Cerebellar nuclear complex (tissue), 1 donor: ENCODE data around the gene MEIS3.

Experiments used
- DNase-seq, 2 experiments: peaks; one replicate each; lab custom pipeline; 2025; lab: John Stamatoyannopoulos, UW

The MEIS3 gene

DNA sequence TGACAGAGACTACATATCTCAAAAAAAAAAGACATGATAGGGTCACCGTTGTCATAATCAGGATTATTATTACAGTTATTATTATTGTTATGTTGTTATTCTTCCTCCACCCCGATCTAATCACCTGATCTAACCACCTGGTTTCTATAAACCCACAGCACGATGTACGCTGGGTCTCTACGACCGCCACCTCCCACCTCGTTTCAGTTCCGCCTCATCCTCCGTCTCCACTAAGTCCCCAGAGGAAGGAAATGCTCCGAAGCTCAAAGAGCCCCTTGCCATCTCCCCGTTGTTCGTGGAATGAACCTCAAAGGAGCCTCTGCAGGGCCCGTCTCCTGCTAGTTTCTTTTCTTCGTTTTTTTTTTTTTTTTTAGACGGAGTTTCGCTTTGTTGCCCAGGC is 15.9 kb upstream of the MEIS3 start:
- no peak for DNase-seq

DNA sequence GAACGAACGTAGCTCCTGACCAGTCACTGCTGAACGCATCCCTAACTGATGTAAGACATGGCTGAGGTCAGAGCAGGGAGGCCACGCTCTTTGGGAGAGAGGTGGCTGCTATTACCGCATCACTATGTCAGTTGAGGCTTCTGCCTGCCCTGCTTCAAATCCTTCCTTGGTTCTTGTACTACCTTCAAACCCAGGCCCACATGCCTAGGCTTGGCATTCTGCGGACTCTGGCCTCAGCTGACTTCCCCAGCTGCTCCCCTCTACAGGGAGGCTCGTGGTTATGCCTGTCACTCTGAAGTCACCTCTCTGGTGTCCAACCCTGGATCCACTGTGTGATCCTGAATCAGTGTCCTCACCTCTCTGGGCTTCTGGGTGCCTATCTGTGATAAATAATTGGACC is 14.8 kb upstream of the MEIS3 start:
- DNase-seq = no peak

DNA sequence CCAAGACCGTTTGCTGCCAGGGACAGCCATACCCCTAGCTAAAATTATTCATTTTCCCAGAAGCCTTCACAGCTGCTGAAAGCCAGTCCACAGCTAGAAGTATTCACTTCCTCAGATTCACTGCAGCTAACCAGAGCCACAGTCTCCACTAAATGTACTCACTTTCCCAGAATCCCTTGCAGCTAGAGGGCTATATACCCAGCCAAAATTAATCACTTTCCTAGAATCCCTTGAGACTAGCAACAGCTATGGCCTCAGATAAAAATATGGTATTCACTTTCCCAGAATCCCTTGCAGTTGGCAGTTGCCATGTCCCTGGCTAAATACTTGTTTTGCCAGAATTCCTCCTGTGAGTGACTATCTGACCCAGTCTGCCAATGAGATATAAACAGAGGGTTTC is 13.8 kb upstream of the MEIS3 start:
- DNase-seq = no peak

DNA sequence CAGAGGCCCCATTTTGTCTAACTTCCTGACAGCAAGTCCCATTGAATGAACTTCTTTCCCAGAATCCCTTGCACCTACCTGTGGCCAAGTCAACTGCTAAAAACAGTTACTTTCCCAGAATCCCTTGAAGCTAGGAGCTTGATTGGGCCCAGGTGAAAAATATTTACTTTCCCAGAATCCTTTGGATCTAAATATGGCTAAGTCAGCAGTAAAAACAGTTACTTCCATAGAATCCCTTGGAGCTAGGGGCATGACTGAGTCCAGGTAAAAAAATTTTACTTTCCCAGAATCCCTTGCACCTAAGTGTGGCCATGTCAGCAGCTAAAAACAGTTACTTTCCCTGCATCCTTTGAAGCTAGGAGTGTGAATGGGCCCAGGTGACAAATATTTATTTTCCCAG is 13.2 kb upstream of the MEIS3 start:
- DNase-seq = no peak

DNA sequence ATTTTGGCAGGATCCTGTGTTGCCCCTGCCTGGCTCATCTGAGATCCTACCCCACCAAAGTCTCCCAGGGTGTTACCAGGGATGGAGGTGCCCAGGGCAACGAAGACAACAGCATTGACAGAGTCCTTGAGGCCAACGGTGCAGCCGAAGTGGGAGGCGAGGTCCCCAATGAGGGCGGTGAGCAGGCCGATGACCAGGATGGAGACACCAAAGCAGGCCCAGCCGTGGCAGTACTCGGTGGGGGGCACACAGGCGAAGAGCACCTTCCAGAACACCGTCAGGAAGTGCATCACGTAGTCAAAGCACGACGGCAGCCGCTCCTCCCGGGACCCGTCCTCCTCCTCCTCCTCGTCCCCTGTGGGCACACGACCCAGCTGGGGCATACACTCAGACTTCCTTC is 12.8 kb upstream of the MEIS3 start:
- no peak for DNase-seq

DNA sequence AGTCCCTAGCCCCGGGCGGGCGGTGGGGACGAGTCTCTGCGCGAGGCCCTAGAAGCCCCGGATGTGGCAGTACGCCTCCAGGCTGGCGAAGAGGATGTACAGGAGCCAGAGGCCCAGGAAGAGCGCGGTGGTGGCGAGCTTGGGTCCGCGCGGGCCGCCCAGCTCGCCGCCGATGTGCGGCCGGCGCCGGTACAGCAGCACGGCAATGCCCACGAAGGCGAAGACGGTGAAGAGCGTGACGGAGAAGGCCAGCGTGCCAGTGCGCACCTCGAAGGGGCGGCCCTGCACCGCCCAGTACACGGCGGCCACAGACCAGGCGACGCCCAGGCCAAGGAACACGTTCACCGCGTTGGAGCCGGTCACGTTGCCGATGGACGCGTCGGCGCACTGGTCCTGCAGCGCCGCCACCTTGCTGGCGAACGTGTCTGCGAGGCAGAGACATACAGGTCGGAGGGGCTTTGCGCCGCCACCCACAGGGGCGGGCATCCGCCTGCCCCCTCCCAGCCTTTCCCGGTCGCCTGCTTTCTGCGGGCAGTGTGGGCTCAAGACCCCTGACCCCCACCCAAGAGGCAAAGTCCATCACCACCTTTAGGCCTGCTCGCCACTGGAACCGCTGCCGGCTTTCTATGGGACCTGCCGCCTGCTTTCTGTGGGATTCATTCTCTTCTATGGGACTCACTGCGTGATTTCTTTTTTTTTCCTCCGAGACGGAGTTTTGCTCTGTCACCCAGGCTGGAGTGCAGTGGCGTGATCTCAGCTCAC is 10.9 kb upstream of the MEIS3 start:
- no peak for DNase-seq

DNA sequence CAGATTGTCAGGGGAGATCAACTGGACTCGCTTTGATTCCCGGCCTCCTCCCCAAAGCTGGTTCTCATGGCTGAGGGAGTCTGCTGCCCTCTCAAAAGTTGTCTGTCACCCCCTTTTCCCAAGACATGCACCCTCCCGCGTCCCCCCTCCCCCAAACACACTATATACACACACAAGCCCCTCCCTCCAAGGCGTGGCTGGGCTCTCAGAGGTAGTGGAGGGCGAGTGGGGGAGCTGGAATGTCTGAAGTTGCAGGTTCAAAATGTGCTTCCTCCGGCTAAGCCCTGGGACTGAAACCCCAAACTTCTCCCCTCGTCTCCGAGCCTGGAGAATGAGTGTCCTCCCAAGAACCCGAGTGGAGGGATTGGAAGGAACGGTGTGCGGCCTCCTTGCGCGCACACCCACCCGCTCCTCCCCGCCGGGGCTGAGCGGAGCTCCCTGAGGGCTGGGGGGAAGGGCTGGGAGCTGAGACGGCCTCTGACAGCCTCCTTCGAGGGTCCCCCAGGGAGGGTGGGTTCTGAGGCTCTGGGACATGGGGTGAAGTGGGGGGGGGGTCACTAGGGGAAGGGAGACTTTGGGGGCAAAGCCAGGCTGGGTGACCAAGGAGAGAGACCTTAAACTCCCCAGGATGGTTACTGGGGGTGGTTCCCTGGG is 9.9 kb upstream of the MEIS3 start:
- no peak for DNase-seq

DNA sequence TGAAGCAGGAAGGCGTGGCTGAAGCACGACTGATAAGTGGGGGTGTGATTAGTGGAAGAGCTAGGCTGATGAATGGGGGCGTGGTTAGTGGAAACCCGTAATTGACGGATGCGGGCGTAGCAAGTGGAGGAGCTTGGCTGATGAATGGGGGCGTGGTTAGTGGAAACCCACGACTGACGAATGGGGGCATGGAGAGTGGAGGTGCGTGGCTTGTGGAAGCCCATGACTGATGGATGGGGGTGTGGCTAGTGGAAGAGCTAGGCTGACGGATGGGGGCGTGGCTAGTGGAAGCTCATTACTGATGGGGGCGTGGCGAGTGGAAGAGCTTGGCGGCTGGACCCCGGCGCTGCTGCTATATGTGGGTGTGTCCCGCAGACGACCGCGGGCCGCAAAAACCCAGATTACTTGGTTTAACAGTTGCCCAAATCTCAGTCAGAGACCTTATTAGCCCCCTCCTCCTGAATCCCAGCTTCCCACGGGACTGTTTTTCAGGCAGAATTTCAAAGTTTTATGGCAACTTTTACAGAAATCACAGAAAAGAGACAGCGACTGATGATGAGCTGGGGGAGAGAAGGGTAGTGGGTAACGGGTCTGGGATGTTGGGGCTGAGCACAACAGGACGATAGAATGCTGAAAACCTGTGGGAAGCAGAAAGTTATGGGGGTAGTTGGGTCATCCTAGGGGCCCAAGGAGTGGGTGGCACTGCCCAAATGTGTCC is 9.0 kb upstream of the MEIS3 start:
- peak; percentile 85 to 90 for DNase-seq

DNA sequence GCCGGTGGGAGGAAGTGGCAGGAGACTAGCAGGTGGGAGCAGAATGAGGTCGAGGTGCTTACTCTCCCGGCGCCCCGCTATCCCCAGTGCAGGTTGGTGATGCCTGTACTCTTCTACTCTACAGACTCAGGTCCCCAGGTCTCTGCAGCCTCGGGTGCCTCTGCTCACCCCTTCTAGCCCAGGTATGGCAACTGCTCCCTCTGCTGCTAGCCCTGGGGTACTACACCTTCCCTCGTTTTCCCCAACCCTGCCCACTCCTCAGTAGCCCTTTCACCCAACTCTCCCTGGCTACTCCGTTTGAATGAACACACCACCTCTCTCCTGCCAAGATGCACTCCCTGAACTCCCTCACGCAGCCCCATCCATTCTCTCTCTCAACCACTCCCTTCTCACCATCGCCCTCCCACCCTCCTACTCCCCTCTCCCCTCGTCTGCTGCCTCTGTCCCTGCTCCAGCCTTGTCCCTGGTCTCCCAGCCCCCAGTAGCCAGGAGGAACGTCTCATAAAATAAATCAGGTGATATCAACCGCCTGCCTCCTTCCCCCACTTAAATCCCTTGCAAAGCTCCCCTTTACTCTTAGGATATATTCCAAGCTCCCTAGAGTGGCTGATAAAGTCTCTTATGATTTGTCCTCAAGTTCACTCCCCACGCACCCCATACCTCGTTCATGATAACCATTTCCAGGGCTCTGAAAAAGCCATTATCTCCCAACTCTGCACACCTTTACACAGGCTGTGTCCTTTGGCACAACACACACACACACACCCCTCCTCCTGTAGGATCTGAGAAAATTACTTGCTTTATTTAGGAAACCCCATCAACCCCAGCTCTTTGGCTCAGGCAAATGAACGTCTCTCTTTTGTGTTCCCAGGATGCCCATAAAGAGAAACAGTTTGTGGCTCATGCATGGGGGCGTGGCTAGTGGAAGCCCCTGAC is 8.2 kb upstream of the MEIS3 start:
- DNase-seq = peak in 1 of 2 experiments; percentile 59

DNA sequence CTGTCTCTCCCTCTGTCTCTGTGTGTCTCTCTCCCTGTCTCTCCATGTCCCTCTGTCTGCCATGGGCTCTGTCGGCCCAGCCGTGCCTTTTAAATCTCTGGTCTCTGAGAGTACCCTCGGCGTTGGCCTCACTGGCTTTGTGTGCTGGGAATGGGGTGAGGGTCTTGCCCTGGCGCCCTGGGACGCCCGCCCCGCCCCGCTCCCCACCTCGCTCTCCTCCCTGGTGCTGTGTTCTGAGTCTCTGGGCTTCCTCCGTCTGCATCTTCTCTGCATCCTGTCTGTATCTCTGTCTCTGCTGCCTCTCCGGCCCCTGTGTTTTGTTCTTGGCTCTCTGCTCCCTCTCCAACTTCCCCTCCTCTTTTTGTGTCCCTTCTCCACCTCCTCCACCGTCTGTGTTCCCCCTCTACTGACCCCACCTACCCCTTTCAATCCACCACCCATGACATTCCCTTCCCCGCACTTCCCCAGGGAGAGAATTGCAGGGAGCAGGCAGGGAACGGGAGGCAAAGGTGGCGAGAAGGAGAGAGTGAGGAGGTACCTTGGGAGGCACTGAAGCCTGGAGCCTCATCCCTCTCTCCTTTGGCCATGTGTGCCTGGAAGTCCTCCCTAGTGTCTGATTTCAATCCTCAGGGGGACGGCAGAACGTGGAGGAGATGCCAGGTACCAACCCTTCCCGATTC is 4.0 kb upstream of the MEIS3 start:
- DNase-seq = no peak

DNA sequence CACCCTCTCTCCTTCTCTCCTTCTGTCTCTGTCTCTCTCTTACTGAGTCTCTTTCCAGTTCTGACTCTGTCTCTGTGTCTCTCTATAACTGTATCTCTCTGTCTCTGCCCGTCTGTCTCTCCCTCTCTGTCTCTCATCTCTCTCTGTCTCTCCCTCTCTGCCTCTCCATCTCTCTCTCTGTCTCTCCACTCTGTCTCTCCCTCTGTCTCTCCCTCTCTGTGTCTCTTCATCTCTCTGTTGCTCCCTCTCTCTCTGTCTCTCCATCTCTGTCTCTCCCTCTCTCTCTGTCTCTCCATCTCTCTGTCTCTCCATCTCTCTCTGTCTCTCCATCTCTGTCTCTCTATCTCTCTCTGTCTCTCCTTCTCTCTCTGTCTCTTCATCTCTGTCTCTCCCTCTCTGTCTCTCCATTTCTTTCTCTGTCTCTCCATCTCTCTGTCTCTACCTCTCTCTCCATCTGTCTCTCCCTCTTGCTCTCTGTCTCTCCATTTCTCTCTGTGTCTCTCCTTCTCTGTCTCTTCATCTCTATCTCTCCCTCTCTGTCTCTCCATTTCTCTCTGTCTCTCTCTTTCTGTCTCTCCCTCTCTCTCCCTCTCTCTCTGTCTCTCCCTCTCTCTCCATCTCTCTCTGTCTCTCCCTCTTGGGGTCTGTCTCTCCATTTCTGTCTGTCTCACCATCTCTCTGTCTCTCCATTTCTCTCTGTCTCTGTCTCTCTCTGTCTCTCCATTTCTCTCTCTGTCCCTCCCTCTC is 3.3 kb upstream of the MEIS3 start:
- DNase-seq = no peak

DNA sequence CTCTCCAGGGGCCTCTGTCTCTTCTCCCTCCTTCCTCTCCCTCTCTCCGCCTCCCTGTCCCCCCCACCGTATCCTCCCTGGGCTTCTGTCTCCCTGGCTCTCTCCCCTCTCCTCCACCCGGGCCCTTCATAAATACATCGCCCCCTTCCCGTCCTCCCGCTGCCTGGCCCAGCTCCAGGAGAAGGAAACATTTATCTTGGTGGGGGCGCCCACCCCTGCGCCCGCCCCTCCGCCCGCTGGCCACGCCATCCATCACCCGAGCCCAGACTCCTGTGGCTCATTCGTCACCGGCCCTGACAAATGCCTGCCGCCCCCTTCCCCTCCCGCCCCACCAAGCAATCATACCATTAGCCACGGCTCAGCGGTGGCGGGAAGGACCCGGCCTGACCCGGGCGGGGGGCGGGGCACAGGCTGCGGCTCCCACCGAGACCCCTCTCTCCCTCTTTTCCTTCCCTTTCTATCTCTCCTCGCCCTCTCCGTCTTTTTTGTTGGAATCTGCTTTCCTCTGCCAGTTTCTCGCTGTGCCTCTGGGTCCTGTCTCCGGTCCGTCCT is 2.6 kb upstream of the MEIS3 start:
- no peak for DNase-seq

DNA sequence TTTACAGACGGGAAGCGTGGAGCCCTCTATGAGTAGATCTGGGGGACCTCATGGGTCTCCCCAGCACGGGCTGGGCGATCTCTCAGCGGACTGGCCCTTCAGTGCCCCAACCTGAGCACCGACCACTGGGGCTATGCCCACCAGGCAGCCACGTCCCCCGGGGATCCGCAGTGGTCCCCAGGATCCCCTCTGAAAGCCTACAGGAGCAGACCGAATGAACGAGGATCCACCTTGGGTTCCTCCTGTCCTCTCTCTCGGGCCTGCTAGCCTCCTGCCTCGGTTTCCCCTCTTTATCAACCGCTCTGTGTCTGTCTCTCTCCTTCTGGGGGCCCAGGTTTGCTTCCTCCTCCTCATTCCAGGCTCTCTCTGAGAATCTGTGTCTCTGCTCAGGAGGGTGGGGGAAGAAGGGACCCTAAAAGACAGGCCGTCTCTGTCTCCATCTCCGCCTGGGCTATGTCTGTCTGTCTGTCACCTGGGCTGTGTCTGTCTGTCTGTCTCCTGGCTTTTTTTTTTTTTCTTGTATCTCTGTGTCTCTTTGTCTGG is 2.0 kb upstream of the MEIS3 start:
- DNase-seq = no peak

DNA sequence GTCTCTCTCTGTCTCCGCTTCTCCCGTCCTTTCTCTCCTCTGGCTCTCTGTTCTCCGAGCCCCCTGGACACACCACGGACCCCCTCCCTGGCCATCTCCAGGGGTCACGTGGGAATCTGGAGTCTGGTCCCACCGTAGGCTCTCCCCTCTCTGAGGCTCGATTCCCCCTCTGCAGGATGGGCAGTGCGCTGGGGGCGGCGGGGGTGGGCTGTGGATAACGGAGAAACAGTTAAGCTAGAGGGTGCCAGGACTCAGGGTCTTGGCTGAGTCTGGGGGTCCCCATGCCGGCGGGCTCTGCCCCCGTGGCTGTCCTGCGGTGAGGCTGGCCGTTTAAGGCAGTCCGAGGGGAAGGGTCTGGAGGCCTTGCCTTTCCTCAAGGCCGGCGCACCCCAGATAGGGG is 462 bp upstream of the MEIS3 start:
- no peak for DNase-seq

DNA sequence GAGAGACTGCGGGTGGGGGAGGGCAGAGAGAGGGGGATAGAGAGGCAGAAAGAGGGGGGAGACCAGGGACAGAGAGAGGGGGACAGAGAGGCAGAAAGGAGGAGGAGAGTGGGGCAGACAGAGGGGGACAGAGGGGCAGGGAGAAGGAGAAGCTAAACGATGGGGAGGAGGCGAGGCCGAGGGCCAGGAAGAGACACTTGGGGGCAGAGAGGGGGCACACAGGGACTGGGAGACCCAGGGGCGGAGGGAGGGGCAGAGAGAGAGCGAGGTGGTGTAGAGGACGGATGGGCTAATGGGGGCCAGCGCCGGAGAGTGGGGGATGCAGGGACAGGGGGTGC is 666 bp downstream of the MEIS3 start:
- DNase-seq = no peak

DNA sequence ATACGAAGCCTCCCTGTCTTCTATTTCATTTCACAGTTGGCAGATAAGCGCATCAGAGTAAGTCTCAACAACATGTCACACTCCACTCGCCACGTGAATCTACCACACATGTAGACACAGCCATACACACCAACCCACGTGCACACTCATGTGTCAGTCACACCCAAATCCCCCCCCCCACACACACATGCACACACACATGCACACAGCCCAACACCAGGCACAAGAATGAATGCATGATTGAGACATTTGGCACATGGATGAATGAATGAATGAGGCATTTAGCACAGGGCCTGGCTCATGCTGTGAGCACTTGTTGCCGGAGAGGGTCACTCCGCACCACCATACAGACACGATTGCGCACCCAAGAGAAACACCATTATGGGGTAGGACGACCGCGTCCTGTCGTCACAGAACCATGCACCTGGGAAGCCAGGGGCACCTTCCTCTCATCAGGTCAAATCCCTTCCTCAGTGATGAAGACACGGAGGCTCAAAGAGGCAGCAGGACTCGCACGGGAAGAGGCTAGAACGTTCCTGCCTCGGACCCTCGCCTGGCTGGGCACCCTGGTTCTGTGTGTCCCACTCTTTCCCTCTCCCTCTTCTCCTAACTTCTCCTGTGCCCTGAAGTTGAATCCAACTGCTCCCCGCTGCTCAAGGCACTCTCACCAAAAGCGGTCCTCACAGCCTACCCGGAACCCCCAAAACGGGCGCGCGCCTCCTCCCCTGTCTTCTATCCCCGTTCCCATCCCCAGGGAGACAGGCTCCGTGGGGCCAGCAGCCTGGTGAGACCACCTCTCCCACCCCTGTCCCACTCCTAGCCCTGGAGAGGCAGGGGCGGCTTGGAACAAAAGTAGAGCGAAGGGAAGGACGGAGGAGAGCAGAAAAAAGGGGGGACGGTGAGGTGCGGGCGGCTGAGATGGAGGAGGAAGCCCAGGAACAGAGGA is 1.3 kb downstream of the MEIS3 start:
- no peak for DNase-seq

DNA sequence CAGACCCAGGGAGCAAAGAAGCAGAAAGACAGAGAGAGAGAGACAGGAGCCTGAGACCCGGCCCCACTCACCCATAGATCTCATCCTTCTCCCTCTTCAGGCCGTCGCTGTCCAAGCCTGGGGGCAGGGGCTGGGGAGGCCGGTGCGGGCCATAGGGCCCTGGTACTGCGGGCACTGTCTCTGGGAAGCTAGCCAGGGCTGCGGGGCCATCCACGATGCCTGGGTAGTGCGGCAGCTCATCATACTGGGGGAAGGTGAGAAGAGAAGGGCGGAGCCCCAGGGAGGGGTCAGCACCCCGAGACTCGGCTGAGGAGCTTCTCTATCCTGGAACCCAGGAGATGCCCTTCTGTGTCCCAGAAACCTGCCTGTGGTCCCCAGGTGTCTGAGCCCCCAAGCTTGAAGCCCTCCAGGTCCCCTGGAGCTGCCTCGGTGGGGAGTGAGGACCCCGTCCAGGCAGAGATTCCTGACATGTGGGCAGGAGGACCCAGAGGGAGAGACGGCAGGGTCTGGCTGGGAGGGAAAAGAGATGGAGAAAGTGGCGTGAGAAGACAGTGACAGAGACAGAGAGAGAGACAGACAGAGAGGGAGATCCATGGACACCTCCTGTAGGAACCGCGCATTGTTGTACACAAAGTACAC is 2.1 kb downstream of the MEIS3 start:
- DNase-seq = no peak

DNA sequence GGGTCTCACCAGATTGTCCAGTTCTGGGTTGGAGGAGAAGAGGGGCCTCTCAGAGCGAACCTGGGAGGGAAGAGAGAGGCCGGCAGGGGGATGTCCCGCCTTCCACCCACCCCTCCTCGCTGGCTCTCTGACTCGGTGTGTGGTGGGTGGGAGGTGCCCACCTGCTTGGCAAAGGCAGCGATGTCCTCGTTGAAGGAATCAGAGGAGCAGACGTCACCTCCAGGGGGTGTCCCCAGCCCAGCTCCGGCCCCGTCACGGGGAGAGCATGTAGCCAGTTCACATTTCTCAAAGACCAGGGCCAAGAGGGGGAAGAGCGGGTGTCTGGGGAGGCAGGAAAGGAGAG is 2.7 kb downstream of the MEIS3 start:
- no peak for DNase-seq
